ENCODE data around the gene YTHDC1. TPM values are rescaled to one million over a fixed set of nuclear protein-coding genes. Genes with fewer than 3 reads are reported as not detected.

Gene YTHDC1
- total RNA-seq = 100 to 1,000 TPM; 170 to 184 TPM
- polyA plus RNA-seq (2013, experiment 1 of 2) = 95.2 TPM
- polyA plus RNA-seq (2013, experiment 2 of 2) = 83.8 TPM
- long read RNA-seq, experiment 1, partial matches to known transcripts = 40 of 47 reads
- long read RNA-seq, experiment 1, other reads (novel, unspliced or antisense) = 7 of 47 reads
- long read RNA-seq, experiment 2, full-length matches to known transcripts = 56 of 121 reads
- long read RNA-seq, experiment 2, partial matches to known transcripts = 31 of 121 reads
- long read RNA-seq, experiment 2, other reads (novel, unspliced or antisense) = 34 of 121 reads
- long read RNA-seq, experiment 3, full-length matches to known transcripts = 8 of 25 reads
- long read RNA-seq, experiment 3, partial matches to known transcripts = 9 of 25 reads
- long read RNA-seq, experiment 3, other reads (novel, unspliced or antisense) = 8 of 25 reads
- long read RNA-seq, experiment 4, full-length matches to known transcripts = 2 of 8 reads
- long read RNA-seq, experiment 4, partial matches to known transcripts = 4 of 8 reads
- long read RNA-seq, experiment 4, other reads (novel, unspliced or antisense) = 2 of 8 reads

DNA sequence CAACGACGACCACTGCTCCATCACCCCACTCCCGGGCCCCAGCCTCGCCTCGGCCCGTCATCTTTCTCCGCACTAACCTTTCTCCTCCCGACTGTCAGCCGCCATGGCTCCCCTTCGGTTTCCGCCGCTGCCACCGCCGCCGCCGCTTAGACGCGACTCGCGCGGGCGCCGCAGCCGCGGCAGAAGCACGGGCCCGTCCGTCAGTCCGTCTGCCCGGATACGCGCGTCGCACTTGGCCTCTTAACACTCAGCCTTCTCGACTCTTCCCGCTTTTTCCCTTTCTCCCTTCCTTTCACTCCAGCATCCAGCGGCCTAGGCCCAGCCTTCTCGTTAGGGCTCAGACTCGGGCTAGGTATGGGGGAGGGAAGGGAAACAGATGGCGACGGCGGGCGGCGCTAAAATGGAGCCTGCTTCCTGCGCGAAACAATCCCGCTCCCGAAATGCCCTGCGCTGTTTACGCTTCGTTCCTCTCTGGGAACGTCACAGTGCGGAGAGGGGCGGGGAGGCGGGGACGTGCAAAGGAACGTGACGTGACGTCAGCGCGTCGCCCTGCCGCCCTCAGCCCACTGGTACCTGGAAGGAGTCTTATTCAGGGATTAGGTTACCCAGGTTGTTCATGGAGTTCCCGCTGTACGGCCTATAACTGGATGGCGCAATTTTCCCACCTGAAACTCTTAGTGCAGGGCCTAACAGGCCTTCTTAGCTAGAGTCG is at the start of gene YTHDC1:
Gene YTHDC1, minus strand, starts transcription at position 442 of the 712 bp plus-strand sequence. Its CDS starts 337 bp downstream, at position 105.
- H3K27me3 ChIP-seq (ENCODE audit: control insufficient read depth, insufficient read depth, low read length, poor library complexity, severe bottlenecking) = no peaks in the 10 kb centered on the region
- peak within 1 kb of the TSS; percentile 99 for H3K27ac Mint-ChIP-seq
- peak within 1 kb of the TSS; percentile 99 for H3K27ac ChIP-seq (ENCODE audit: low read depth, low read length)
- H3K9me3 ChIP-seq (ENCODE audit: control insufficient read depth, low read length) = no peaks in the 10 kb centered on the region
- no peak for TF ChIP-seq CTCF (conservative IDR thresholded peaks at IDR 0.05)
- H3K36me3 ChIP-seq (ENCODE audit: control insufficient read depth, insufficient read depth, low read length) = peaks cover 18% of the 10 kb centered on the region
- DNase-seq = peak; percentile 97
- peak within 1 kb of the TSS; percentile 95 for H3K4me3 ChIP-seq (ENCODE audit: low read length)
- WGBS, 2 experiments (ENCODE audit: insufficient coverage in 1 of 2, insufficient read length in 1 of 2) = 1 to 6% methylated on average over 18 to 67 of the region's 67 CpGs
- H3K4me1 Mint-ChIP-seq = peaks cover 10% of the 10 kb centered on the region
- H3K4me1 ChIP-seq (ENCODE audit: control insufficient read depth, insufficient read depth, low read length) = peaks cover 5% of the 10 kb centered on the region
- H3K9me3 Mint-ChIP-seq = peaks cover 2% of the 10 kb centered on the region
- H3K9ac ChIP-seq (ENCODE audit: extremely low read depth, low read length, poor library complexity, severe bottlenecking) = peak within 1 kb of the TSS; percentile 99
- peak within 1 kb of the TSS; percentile 82 for H3K4me3 Mint-ChIP-seq
- H3K27me3 Mint-ChIP-seq (ENCODE audit: insufficient read depth) = no peaks in the 10 kb centered on the region
- peaks cover 23% of the 10 kb centered on the region for H3K36me3 Mint-ChIP-seq (ENCODE audit: low read depth)

- H3K4me1 ChIP-seq (ENCODE audit: control insufficient read depth, insufficient read depth, low read length) = peaks cover 9% of the 10 kb centered on the region
- H3K9me3 ChIP-seq (ENCODE audit: control insufficient read depth, low read length) = no peaks in the 10 kb centered on the region
- 93 to 96% methylated on average over 3 to 4 of the region's 4 CpGs for WGBS, 2 experiments (ENCODE audit: insufficient coverage in 1 of 2, insufficient read length in 1 of 2)
- H3K4me3 Mint-ChIP-seq = no peak overlapping the region
- H3K27ac Mint-ChIP-seq = no peak overlapping the region
- H3K4me1 Mint-ChIP-seq = peaks cover 31% of the 10 kb centered on the region
- no peaks in the 10 kb centered on the region for H3K36me3 Mint-ChIP-seq (ENCODE audit: low read depth)
- no peak overlapping the region for H3K9ac ChIP-seq (ENCODE audit: extremely low read depth, low read length, poor library complexity, severe bottlenecking)
- H3K27me3 ChIP-seq (ENCODE audit: control insufficient read depth, insufficient read depth, low read length, poor library complexity, severe bottlenecking) = no peaks in the 10 kb centered on the region
- TF ChIP-seq CTCF (conservative IDR thresholded peaks at IDR 0.05) = no peak
- no peaks in the 10 kb centered on the region for H3K36me3 ChIP-seq (ENCODE audit: control insufficient read depth, insufficient read depth, low read length)
- H3K27me3 Mint-ChIP-seq (ENCODE audit: insufficient read depth) = no peaks in the 10 kb centered on the region
- H3K27ac ChIP-seq (ENCODE audit: low read depth, low read length) = no peak overlapping the region
- H3K9me3 Mint-ChIP-seq = no peaks in the 10 kb centered on the region
- no peak overlapping the region for H3K4me3 ChIP-seq (ENCODE audit: low read length)
- no peak for DNase-seq
Measured at GRCh38 chr4:68399306-68399705, 49.4 kb upstream of the YTHDC1 start.

- Histone ChIP-seq H3K9ac (ENCODE audit: extremely low read depth, low read length, poor library complexity, severe bottlenecking) (no peak overlapping the region), H3K4me1 (ENCODE audit: control insufficient read depth, insufficient read depth, low read length) (peaks cover 9% of the 10 kb centered on the region), H3K9me3 (ENCODE audit: control insufficient read depth, low read length) (no peaks in the 10 kb centered on the region), H3K36me3 (ENCODE audit: control insufficient read depth, insufficient read depth, low read length) (no peaks in the 10 kb centered on the region), H3K27me3 (ENCODE audit: control insufficient read depth, insufficient read depth, low read length, poor library complexity, severe bottlenecking) (no peaks in the 10 kb centered on the region), H3K4me3 (ENCODE audit: low read length) (no peak overlapping the region), H3K27ac (ENCODE audit: low read depth, low read length) (no peak overlapping the region)
- Mint-ChIP-seq H3K36me3 (ENCODE audit: low read depth) (no peaks in the 10 kb centered on the region), H3K9me3 (no peaks in the 10 kb centered on the region), H3K4me3 (no peak overlapping the region), H3K27ac (no peak overlapping the region), H3K27me3 (ENCODE audit: insufficient read depth) (no peaks in the 10 kb centered on the region), H3K4me1 (peaks cover 35% of the 10 kb centered on the region)
- DNase-seq = no peak
- no peak for TF ChIP-seq CTCF (conservative IDR thresholded peaks at IDR 0.05)
- 96 to 100% methylated on average over 1 of the region's 1 CpG for WGBS, 2 experiments (ENCODE audit: insufficient coverage in 1 of 2, insufficient read length in 1 of 2)
Measured at GRCh38 chr4:68396756-68397155, 46.9 kb upstream of the YTHDC1 start.

All from endodermal cell (in vitro differentiated cells).